HL-60 (cell line): ENCODE data around the gene ESRRB.
A peak's percentile ranks its signal among the peaks of the same experiment; 100 is the strongest.

Source experiments
- DNase-seq, 2 experiments: peaks; one replicate each; pipeline ENCODE4 v3.0.0-alpha.2; 2010 to 2020; ENCODE audit warnings: low read depth in 1 of 2, low spot score in 1 of 2
- H3K27ac ChIP-seq: fragments of 250-450 bp; sonication (Bioruptor Pico); replicated peaks from 2 replicates; pipeline ENCODE4 v1.5.1; 2020; ENCODE audit warnings: mild to moderate bottlenecking, moderate library complexity
- H3K27me3 ChIP-seq: fragments of 250-450 bp; sonication (Bioruptor Pico); 2 replicates; pipeline ENCODE4 v1.5.1; 2021; ENCODE audit warnings: mild to moderate bottlenecking, moderate library complexity; ENCODE audit not compliant: insufficient read depth, poor library complexity, severe bottlenecking
- H3K4me3 ChIP-seq: replicated peaks from 2 replicates; pipeline ENCODE4 v1.5.1; 2011; ENCODE audit warnings: mild to moderate bottlenecking, control low read depth, low read length; ENCODE audit not compliant: insufficient read depth
- CTCF ChIP-seq: IDR thresholded peaks from one replicate; pipeline ENCODE4 v1.5.1; 2011; ENCODE audit warnings: low read length, control low read depth, inconsistent platforms; ENCODE audit not compliant: insufficient read depth
- GABPA ChIP-seq: IDR thresholded peaks from 2 replicates; pipeline ENCODE4 v1.6.1; 2012; ENCODE audit warnings: low read depth
- POLR2AphosphoS5 ChIP-seq: IDR thresholded peaks from 2 replicates; pipeline ENCODE4 v1.6.1; 2012; ENCODE audit warnings: low read depth
- REST ChIP-seq: IDR thresholded peaks from 2 replicates; pipeline ENCODE4 v1.6.1; 2012; ENCODE audit warnings: low read depth; ENCODE audit not compliant: insufficient replicate concordance
- SPI1 ChIP-seq: IDR thresholded peaks from 2 replicates; pipeline ENCODE4 v1.6.1; 2012; ENCODE audit warnings: low read depth, mild to moderate bottlenecking, borderline replicate concordance

The ESRRB gene

GRCh38 chr14:76331328-76332011 lies 44.5 kb upstream of the ESRRB start:
- H3K4me3 ChIP-seq, result no peak overlapping the region
- DNase-seq, result no peak
- no peak overlapping the region for H3K27ac ChIP-seq
- TF ChIP-seq CTCF, result no peak
- 0 out of 2 replicates have a peak, but pooled peaks have one; percentile 4 for TF ChIP-seq SPI1
- H3K27me3 ChIP-seq, result no peaks in the 10 kb centered on the region

- no peak for DNase-seq
- TF ChIP-seq CTCF, result no peak
- no peak for TF ChIP-seq SPI1
- TF ChIP-seq REST, result no peak
- no peak for TF ChIP-seq POLR2AphosphoS5
- no peak for TF ChIP-seq GABPA
- no peak overlapping the region for H3K27ac ChIP-seq
- no peak overlapping the region for H3K4me3 ChIP-seq
- no peaks in the 10 kb centered on the region for H3K27me3 ChIP-seq
These were observed 42.3 kb upstream of the ESRRB start for GRCh38 chr14:76333664-76334063.

GRCh38 chr14:76334316-76334715 lies 41.6 kb upstream of the ESRRB start:
- no peak overlapping the region for H3K4me3 ChIP-seq
- no peaks in the 10 kb centered on the region for H3K27me3 ChIP-seq
- TF ChIP-seq SPI1 (no peak), GABPA (no peak), REST (no peak), CTCF (no peak), POLR2AphosphoS5 (no peak)

GRCh38 chr14:76336876-76337275 lies 39.1 kb upstream of the ESRRB start:
- Histone ChIP-seq H3K4me3 (no peak overlapping the region), H3K27me3 (no peaks in the 10 kb centered on the region), H3K27ac (no peak overlapping the region)
- TF ChIP-seq GABPA, result no peak
- TF ChIP-seq CTCF, result no peak
- no peak for TF ChIP-seq SPI1
- no peak for TF ChIP-seq POLR2AphosphoS5
- no peak for DNase-seq

More at GRCh38 chr14:76334316-76334715, 41.6 kb upstream of the ESRRB start:
- H3K27ac ChIP-seq, result no peak overlapping the region
- no peak for DNase-seq
